Colonic mucosa (tissue), 4 donors: Measurements from ENCODE around the gene UCK1. TPM values are rescaled to one million over a fixed set of nuclear protein-coding genes. Genes with fewer than 3 reads are reported as not detected.

Experiments used
- DNase-seq: peaks from one replicate; pipeline ENCODE4 v3.0.0-alpha.2; 2020
- H3K27ac ChIP-seq: fragments of 200-600 bp; one replicate; pipeline ENCODE4 v1.8.0; 2021
- H3K27me3 ChIP-seq: fragments of 200-600 bp; one replicate; pipeline ENCODE4 v1.8.0; 2021
- H3K36me3 ChIP-seq: fragments of 200-600 bp; one replicate; pipeline ENCODE4 v1.8.0; 2021
- H3K4me1 ChIP-seq: fragments of 200-600 bp; one replicate; pipeline ENCODE4 v1.8.0; 2021; ENCODE audit warnings: mild to moderate bottlenecking
- H3K4me3 ChIP-seq: fragments of 200-600 bp; one replicate; pipeline ENCODE4 v1.8.0; 2021
- H3K9ac ChIP-seq, 2 donors: one replicate each; pipeline ENCODE4 v1.7.0; 2013; ENCODE audit warnings: control low read depth in 2 of 2, low read depth in 2 of 2, low read length in 2 of 2
- H3K9me3 ChIP-seq: fragments of 200-600 bp; one replicate; pipeline ENCODE4 v1.8.0; 2021
- intact Hi-C: fragments of 100-400 bp; cut with DNase I; formaldehyde crosslinking; loops from one replicate; pipeline ENCODE4 v1.14.1; 2022
- total RNA-seq, 2 donors: library from RNA; stranded (reverse); fragmentation: NEBNext Ultra II Directional in 1 of 2; extraction: Animal tissue kit (Norgen Biotek cat#: 25700) in 1 of 2; gene quantifications; one replicate each; pipeline ENCODE4 v1.2.1, GENCODE V29; 2021
- TF ChIP-seq, protein P1 (sequence below): fragments of 200-600 bp; IDR thresholded peaks from one replicate; pipeline ENCODE4 v1.8.0; 2022; ENCODE audit warnings: antibody characterized with exemption, mild to moderate bottlenecking
- donor health status: healthy.
- donor health status: DM: no; HTN: no; CAD: no.
- donor health status: DM: no; HTN: no; CAD: no.

UCK1 gene
- total RNA-seq, 2 donors from 2014 or later = 20.2 to 29.3 TPM

DNA sequence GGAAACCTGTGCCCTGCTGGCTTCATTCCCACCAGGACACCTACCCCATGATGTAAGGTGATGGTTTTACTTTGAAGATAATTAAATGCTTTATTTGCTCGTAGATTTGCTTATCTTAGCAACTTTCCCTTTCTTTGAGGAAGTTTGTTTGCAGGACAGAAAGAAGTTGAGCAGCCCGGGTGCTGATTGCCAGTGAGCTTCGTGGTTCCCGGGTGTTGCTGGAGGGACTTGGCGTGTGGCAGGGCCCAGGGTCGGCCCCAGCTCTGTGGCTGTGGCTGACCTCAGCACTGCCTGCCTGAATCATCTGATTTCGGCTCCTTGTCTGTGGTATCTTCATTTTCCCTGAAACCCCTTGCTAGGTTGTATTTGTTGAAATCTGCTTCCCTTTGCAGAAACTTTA is 19.6 kb downstream of the UCK1 start:
- Histone ChIP-seq H3K36me3 (peaks cover 12% of the 10 kb centered on the region), H3K4me1 (no peaks in the 10 kb centered on the region), H3K27ac (no peak overlapping the region), H3K9me3 (no peaks in the 10 kb centered on the region), H3K9ac (no peak overlapping the region), H3K4me3 (no peak overlapping the region), H3K27me3 (no peaks in the 10 kb centered on the region)
- no peak for DNase-seq
- TF ChIP-seq, protein P1, sequence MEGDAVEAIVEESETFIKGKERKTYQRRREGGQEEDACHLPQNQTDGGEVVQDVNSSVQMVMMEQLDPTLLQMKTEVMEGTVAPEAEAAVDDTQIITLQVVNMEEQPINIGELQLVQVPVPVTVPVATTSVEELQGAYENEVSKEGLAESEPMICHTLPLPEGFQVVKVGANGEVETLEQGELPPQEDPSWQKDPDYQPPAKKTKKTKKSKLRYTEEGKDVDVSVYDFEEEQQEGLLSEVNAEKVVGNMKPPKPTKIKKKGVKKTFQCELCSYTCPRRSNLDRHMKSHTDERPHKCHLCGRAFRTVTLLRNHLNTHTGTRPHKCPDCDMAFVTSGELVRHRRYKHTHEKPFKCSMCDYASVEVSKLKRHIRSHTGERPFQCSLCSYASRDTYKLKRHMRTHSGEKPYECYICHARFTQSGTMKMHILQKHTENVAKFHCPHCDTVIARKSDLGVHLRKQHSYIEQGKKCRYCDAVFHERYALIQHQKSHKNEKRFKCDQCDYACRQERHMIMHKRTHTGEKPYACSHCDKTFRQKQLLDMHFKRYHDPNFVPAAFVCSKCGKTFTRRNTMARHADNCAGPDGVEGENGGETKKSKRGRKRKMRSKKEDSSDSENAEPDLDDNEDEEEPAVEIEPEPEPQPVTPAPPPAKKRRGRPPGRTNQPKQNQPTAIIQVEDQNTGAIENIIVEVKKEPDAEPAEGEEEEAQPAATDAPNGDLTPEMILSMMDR = no peak
- intact Hi-C loops = no loop called here

DNA sequence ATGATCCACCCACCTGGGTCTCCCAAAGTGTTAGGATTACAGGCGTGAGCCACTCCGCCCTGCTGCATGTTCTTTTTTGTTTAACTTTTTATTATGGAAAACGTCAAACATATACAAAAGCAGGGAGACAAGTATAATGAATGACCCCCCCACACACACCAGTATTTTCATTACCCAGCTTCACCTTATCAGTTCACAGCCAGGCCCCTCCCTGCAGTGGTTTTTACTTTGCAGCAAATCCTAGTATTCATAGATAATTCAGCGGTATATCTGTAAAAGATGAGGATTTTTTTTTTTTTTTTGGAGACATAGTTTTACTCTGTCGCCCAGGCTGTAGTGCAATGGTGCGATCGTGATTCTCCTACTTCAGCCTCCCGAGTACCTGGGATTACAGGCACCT is 26.1 kb downstream of the UCK1 start:
- Histone ChIP-seq H3K9me3 (no peaks in the 10 kb centered on the region), H3K4me3 (no peak overlapping the region), H3K27me3 (no peaks in the 10 kb centered on the region), H3K9ac (no peak overlapping the region), H3K4me1 (peaks cover 4% of the 10 kb centered on the region), H3K36me3 (peaks cover 1% of the 10 kb centered on the region), H3K27ac (no peak overlapping the region)
- TF ChIP-seq, protein P1 = no peak
- intact Hi-C loops = no loop called here
- DNase-seq = no peak

DNA sequence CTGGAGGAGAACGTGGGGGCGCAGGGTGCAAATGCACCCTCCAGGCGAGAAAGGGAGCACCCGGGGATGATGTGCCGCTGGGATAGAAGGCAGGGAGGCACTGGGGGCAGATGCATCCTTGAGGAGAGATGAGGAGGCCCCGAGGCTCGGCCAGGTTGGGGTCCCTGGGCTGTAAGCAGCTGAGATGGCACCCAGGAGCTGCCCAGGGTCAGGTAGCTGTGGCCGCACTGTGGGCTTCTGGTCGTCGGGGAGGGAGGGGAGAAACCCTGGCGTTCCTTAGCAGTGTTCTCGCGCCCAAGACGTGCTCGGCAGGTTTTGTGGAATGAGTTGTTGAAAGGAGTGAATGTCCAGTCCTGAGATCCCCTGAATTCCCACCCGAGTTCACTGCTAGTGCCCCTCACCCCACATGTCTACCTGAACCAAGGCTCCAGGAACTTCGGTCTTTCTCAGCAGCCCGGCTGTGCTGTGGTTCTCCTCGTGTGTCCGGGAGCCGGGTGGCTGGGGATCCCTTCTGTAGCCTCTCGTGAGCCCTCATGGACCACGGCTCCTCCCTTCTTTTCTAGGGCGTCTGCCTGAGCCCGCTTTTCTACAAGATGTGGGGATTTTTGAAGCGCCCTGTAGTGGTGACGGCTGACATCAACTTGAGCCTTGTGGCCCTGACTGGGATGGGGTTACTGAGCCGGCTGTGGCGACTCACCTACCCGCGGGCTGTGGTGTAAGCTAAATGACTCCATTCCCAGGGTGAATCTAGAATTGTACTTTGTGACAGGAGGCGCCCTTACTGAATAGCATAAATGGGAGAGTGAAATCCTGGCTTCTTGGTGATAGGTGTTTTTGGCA is 27.2 kb downstream of the UCK1 start:
- Histone ChIP-seq H3K4me3 (peak overlapping the region; percentile 100), H3K27me3 (no peaks in the 10 kb centered on the region), H3K4me1 (peaks cover 4% of the 10 kb centered on the region), H3K9ac (peak overlapping the region; percentile 87 to 89), H3K27ac (no peak overlapping the region), H3K9me3 (no peaks in the 10 kb centered on the region), H3K36me3 (no peaks in the 10 kb centered on the region)
- TF ChIP-seq, protein P1 = no peak
- no peak for DNase-seq
- intact Hi-C loops = no loop called here

DNA sequence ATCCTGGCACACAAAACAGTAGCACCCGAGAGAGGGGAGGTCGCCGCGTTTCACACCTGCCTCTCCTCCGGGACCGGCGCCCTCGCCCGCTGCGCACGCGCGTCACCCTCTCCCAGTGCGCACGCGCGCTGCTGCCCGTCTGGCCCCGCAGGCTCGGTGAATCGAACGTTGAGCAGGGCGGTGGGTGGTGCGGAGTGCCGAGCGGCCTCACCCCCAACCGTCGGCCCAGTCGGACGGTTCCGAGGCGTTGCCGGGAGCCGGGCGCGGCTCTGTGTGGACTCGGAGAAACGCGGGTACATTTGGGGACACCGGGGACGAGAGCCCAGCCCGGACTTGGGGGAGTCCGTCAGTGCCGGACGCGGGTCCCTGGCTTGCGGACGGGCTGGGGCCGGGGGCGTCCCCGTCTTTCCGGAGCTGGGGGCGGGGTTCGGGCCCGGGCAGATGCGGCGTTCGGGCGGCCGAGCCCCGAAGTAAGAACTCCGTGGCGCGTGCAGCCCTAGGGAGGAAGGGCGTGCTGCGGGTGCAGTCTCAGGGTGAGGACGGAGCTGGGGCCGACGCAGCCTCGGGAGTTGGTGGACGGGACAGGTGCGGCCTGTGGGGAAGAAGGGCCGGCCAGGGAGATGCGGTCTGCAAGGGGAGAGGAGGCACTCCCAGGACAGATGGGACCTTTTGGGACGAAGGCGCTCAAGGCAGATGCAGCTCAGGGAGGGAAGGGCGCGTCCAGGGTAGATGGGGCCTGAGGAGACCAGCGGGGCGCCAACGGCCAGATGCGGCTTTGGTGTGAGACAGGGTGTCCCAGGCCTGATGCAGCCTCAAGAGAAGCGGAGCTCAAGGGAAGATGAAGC is 28.1 kb downstream of the UCK1 start, which contains the start of gene POMT1:
Gene POMT1, plus strand, starts transcription at position 138 of the 845 bp plus-strand sequence. CDS start 1,301 bp downstream, outside the sequence.
- H3K4me1 ChIP-seq = peaks cover 4% of the 10 kb centered on the region
- no peaks in the 10 kb centered on the region for H3K36me3 ChIP-seq
- intact Hi-C loops = no loop called here
- H3K9me3 ChIP-seq = no peaks in the 10 kb centered on the region
- TF ChIP-seq, protein P1 = no peak
- no peaks in the 10 kb centered on the region for H3K27me3 ChIP-seq
- H3K27ac ChIP-seq = peak within 1 kb of the TSS; percentile 42
- H3K4me3 ChIP-seq = peak within 1 kb of the TSS; percentile 100
- peak within 1 kb of the TSS; percentile 87 to 89 for H3K9ac ChIP-seq
- DNase-seq = peak; percentile 87

DNA sequence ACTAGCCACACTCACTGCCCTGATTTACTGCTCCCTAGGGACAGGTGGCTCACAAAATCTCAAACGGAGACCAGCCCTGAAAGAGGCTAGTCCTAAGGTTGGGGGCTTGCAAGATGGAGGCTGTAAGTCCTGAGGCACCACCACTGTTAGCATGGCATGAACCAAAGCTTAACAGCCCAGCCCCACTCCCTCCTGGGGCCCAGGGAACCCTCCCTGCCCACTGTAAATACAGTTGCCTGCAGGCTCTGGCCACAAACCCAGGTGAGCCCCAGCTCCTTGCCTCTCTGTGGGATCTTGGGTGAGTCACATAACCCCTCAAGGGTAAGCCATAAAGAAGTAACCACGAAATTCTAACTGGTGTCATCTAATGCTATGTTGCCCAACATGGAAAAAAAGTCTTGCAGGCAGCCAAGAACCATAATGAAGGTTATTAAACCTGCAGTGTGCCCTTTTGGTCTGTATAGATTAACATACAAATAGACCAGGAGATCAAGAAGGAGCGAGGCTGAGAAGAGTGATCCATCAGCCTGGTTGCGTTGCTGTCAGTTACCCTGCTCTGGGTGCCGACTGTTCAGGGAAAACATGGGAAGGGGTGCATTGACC is 30.0 kb downstream of the UCK1 start:
- Histone ChIP-seq H3K27me3 (no peaks in the 10 kb centered on the region), H3K9ac (no peak overlapping the region), H3K4me3 (no peak overlapping the region), H3K36me3 (peaks cover 3% of the 10 kb centered on the region), H3K27ac (no peak overlapping the region), H3K4me1 (peaks cover 4% of the 10 kb centered on the region), H3K9me3 (no peaks in the 10 kb centered on the region)
- intact Hi-C loops = no loop called here
- TF ChIP-seq, protein P1 = no peak
- no peak for DNase-seq
